ENCODE measurements around the gene UBE3A. TPM values are rescaled to one million over a fixed set of nuclear protein-coding genes. Genes with fewer than 3 reads are reported as not detected.

Gene UBE3A
- total and polyA plus RNA-seq, 9 of the 15 experiments (the other 6 are each of a cell fraction or from before 2014, with no cell fraction given), result 29.3 to 103 (median 60.2) TPM

DNA sequence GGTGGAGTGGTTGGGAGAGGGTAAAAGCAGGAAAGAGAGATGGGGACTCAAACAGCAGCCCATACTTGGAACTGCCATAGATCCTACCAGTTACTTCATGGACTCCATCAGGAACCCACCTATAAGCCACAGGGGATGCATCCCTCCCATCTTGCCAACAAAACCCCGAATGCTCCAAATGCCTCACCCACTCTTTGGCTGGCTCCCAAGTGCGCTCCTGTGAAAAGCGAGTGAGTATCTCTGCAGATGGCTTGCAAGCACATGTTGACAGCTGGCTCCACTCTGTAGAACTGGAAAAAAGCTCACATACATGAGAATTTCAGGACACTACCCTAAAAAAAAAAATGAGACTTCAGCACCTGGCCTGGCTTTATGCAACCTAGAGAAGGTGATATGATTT is 151.0 kb downstream of the UBE3A start:
- H3K27me3 ChIP-seq (ENCODE audit: control insufficient read depth in 2 of 2, insufficient read depth in 2 of 2, low read length in 2 of 2), result no peaks in the 10 kb centered on the region
- POLR2A ChIA-PET, result no interaction called here
- ATAC-seq, result no peak

More for the DNA sequence above, 151.0 kb downstream of the UBE3A start:
- FAIRE-seq (no peak), DNase-seq (ENCODE audit: extremely low read depth in 1 of 4, low spot score in 3 of 4) (no peak)
- H3K4me1 ChIP-seq (replicated peaks in 1 of 2; ENCODE audit: control insufficient read depth in 2 of 2, insufficient read depth in 2 of 2, low read length in 2 of 2), result no peaks in the 10 kb centered on the region
- no peak overlapping the region for H3K4me2 ChIP-seq (ENCODE audit: insufficient read depth, low read length)
- no peaks in the 10 kb centered on the region for H3K36me3 ChIP-seq (ENCODE audit: control insufficient read depth, insufficient read depth, low read length)
- intact Hi-C loops (cut with micrococcal nuclease), result no loop called here
- no peaks in the 10 kb centered on the region for H4K20me1 ChIP-seq (replicated peaks; ENCODE audit: control insufficient read depth, insufficient read depth, low read length)
- no peak overlapping the region for H3K9ac ChIP-seq (ENCODE audit: insufficient read depth in 1 of 2, low read depth in 2 of 2, low read length in 2 of 2)
- no peak overlapping the region for H3K27ac ChIP-seq (ENCODE audit: extremely low read depth, low read depth, low read length)
- no peak overlapping the region for H3K4me3 ChIP-seq
- in situ Hi-C loops (cut with MboI), result no loop called here
- WGBS (ENCODE audit: insufficient coverage, low coverage, missing lambda C conversion rate), result 0% methylated on average over 3 of the region's 3 CpGs
- H2AFZ ChIP-seq (ENCODE audit: low read depth, low read length), result no peak overlapping the region
- no peaks in the 10 kb centered on the region for H3K9me1 ChIP-seq (ENCODE audit: control insufficient read depth, insufficient read depth, low read length)
- H3K79me2 ChIP-seq (ENCODE audit: control insufficient read depth, insufficient read depth, low read length), result no peaks in the 10 kb centered on the region
- no TSS peak for BruUV-seq (replicated peaks)
- CTCF ChIA-PET (ENCODE audit: low intra/inter-chr PET ratio), result no interaction called here
- H3K9me3 ChIP-seq (replicated peaks; ENCODE audit: control insufficient read depth, insufficient read depth, low read depth, low read length), result no peaks in the 10 kb centered on the region; the same call in 1 of the 2 replicates
- no peak for TF ChIP-seq CBFA2T3 (IDR thresholded peaks at IDR 0.05)
- TF ChIP-seq, protein P1, sequence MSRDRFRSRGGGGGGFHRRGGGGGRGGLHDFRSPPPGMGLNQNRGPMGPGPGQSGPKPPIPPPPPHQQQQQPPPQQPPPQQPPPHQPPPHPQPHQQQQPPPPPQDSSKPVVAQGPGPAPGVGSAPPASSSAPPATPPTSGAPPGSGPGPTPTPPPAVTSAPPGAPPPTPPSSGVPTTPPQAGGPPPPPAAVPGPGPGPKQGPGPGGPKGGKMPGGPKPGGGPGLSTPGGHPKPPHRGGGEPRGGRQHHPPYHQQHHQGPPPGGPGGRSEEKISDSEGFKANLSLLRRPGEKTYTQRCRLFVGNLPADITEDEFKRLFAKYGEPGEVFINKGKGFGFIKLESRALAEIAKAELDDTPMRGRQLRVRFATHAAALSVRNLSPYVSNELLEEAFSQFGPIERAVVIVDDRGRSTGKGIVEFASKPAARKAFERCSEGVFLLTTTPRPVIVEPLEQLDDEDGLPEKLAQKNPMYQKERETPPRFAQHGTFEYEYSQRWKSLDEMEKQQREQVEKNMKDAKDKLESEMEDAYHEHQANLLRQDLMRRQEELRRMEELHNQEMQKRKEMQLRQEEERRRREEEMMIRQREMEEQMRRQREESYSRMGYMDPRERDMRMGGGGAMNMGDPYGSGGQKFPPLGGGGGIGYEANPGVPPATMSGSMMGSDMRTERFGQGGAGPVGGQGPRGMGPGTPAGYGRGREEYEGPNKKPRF (IDR thresholded peaks at IDR 0.05; ENCODE audit: low read depth, low read length), result no peak
- no peak for TF ChIP-seq GATAD2A (IDR thresholded peaks at IDR 0.05)
- no peak for TF ChIP-seq ZSCAN29 (IDR thresholded peaks at IDR 0.05)
- TF ChIP-seq, protein P2, sequence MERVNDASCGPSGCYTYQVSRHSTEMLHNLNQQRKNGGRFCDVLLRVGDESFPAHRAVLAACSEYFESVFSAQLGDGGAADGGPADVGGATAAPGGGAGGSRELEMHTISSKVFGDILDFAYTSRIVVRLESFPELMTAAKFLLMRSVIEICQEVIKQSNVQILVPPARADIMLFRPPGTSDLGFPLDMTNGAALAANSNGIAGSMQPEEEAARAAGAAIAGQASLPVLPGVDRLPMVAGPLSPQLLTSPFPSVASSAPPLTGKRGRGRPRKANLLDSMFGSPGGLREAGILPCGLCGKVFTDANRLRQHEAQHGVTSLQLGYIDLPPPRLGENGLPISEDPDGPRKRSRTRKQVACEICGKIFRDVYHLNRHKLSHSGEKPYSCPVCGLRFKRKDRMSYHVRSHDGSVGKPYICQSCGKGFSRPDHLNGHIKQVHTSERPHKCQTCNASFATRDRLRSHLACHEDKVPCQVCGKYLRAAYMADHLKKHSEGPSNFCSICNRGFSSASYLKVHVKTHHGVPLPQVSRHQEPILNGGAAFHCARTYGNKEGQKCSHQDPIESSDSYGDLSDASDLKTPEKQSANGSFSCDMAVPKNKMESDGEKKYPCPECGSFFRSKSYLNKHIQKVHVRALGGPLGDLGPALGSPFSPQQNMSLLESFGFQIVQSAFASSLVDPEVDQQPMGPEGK (CRISPR knock-in tag; IDR thresholded peaks at IDR 0.05; ENCODE audit: borderline replicate concordance), result no peak
- TF ChIP-seq ELF1 (tag; IDR thresholded peaks at IDR 0.05), result no peak
- TF ChIP-seq NEUROD1 (IDR thresholded peaks at IDR 0.05; ENCODE audit: borderline replicate concordance, low read depth, low read length, partially characterized antibody), result no peak
- no peak for TF ChIP-seq TAL1 (IDR thresholded peaks at IDR 0.05)
- TF ChIP-seq CEBPG (CRISPR knock-in tag; IDR thresholded peaks at IDR 0.05), result no peak
- no peak for TF ChIP-seq CEBPG (tag; conservative IDR thresholded peaks at IDR 0.05 in 1 of 2, IDR thresholded peaks at IDR 0.05 in 1 of 2)
- TF ChIP-seq POLR2G (IDR thresholded peaks at IDR 0.05; ENCODE audit: low read depth, low read length), result no peak
- TF ChIP-seq TSC22D4 (tag; IDR thresholded peaks at IDR 0.05), result no peak
- TF ChIP-seq RFX5 (IDR thresholded peaks at IDR 0.05; ENCODE audit: low read depth, low read length), result no peak
- no peak for TF ChIP-seq CREM (IDR thresholded peaks at IDR 0.05; ENCODE audit: low read depth)
- TF ChIP-seq CHD1 (IDR thresholded peaks at IDR 0.05; ENCODE audit: low read length), result no peak
- no peak for TF ChIP-seq ZNF696 (CRISPR knock-in tag; conservative IDR thresholded peaks at IDR 0.05)
- TF ChIP-seq KHSRP (IDR thresholded peaks at IDR 0.05), result no peak
- TF ChIP-seq ZNF431 (CRISPR knock-in tag; IDR thresholded peaks at IDR 0.05), result no peak
- TF ChIP-seq ZNF175 (CRISPR knock-in tag; IDR thresholded peaks at IDR 0.05; ENCODE audit: low read depth), result no peak
- no peak for TF ChIP-seq RBM34 (IDR thresholded peaks at IDR 0.05; ENCODE audit: borderline replicate concordance, insufficient read depth, low read length)
